Measurements from ENCODE around the gene SPRED2. TPM values are rescaled to one million over a fixed set of nuclear protein-coding genes. Genes with fewer than 3 reads are reported as not detected.

Gene SPRED2
- total RNA-seq, 4 donors from 2014 or later: 8.4 to 34.8 (median 29.7) TPM

- no peaks in the 10 kb centered on the region for H3K9me3 ChIP-seq
- no peak for DNase-seq
- in situ Hi-C loops (cut with MboI; ENCODE audit: low pct_ligation_motif_present in 1 of 4, low pct_unique_long_range_greater_than_20kb in 1 of 4, low sequenced_read_pairs in 3 of 4) (loop anchor here in 2 of 4 donors (25.0 kb wide), 1 partner anchor 175 kb away; no protein-coding TSS in a partner anchor), intact Hi-C loops (cut with DNase I; ENCODE audit: low total_unique reads) (no loop called here)
- peaks cover 0 to 25% (median 7%) of the 10 kb centered on the region in 4 donors for H3K4me1 ChIP-seq
- no peaks in the 10 kb centered on the region for H3K27me3 ChIP-seq
- H3K4me3 ChIP-seq: no peak overlapping the region
- TF ChIP-seq POLR2AphosphoS5 (IDR thresholded peaks at IDR 0.05): no peak
- TF ChIP-seq CTCF (IDR thresholded peaks at IDR 0.05): no peak
- no peak for TF ChIP-seq POLR2A (IDR thresholded peaks at IDR 0.05)
- no peak for TF ChIP-seq EP300 (IDR thresholded peaks at IDR 0.05; ENCODE audit: low read depth)
- 90 to 94% methylated on average over 9 of the region's 9 CpGs for WGBS, 2 donors (ENCODE audit: low coverage in 1 of 2)
- peak overlapping the region; percentile 91 to 94 (median 94) for H3K27ac ChIP-seq
- H3K36me3 ChIP-seq: no peaks in the 10 kb centered on the region
These were observed 5.2 kb upstream of the SPRED2 start for GRCh38 chr2:65437392-65438135.

GRCh38 chr2:65436824-65437221, 4.4 kb upstream of the SPRED2 start:
- H3K4me3 ChIP-seq: peak overlapping the region; percentile 64 to 72 (median 70)
- H3K27ac ChIP-seq: peak overlapping the region; percentile 91 to 94 (median 94)
- in situ Hi-C loops (cut with MboI; ENCODE audit: low pct_ligation_motif_present in 1 of 4, low pct_unique_long_range_greater_than_20kb in 1 of 4, low sequenced_read_pairs in 3 of 4) (loop anchor here in 2 of 4 donors (25.0 kb wide), 1 partner anchor 175 kb away; no protein-coding TSS in a partner anchor), intact Hi-C loops (cut with DNase I; ENCODE audit: low total_unique reads) (no loop called here)
- no peak for TF ChIP-seq POLR2A (IDR thresholded peaks at IDR 0.05)
- no peak for TF ChIP-seq CTCF (IDR thresholded peaks at IDR 0.05)
- no peak for TF ChIP-seq EP300 (IDR thresholded peaks at IDR 0.05; ENCODE audit: low read depth)
- TF ChIP-seq POLR2AphosphoS5 (IDR thresholded peaks at IDR 0.05): no peak
- H3K9me3 ChIP-seq: no peaks in the 10 kb centered on the region
- no peaks in the 10 kb centered on the region for H3K27me3 ChIP-seq
- no peak for DNase-seq
- H3K36me3 ChIP-seq: no peaks in the 10 kb centered on the region
- H3K4me1 ChIP-seq: peaks cover 0 to 25% (median 7%) of the 10 kb centered on the region in 4 donors
- WGBS, 2 donors (ENCODE audit: low coverage in 1 of 2): 1 to 2% methylated on average over 7 to 12 of the region's 12 CpGs

GRCh38 chr2:65436169-65436823, 3.9 kb upstream of the SPRED2 start:
- in situ Hi-C loops (cut with MboI; ENCODE audit: low pct_ligation_motif_present in 1 of 4, low pct_unique_long_range_greater_than_20kb in 1 of 4, low sequenced_read_pairs in 3 of 4): loop anchor here in 2 of 4 donors (25.0 kb wide), 1 partner anchor 174 kb away; no protein-coding TSS in a partner anchor
- WGBS, 2 donors (ENCODE audit: low coverage in 1 of 2): 0% methylated on average over 1 to 48 of the region's 65 CpGs

More at GRCh38 chr2:65436169-65436823, 3.9 kb upstream of the SPRED2 start:
- Histone ChIP-seq H3K36me3 (no peaks in the 10 kb centered on the region), H3K27me3 (no peaks in the 10 kb centered on the region), H3K4me3 (peak overlapping the region; percentile 64 to 72 (median 70)), H3K4me1 (peaks cover 0 to 25% (median 7%) of the 10 kb centered on the region in 4 donors), H3K9me3 (no peaks in the 10 kb centered on the region), H3K27ac (peak overlapping the region; percentile 91 to 94 (median 94))
- DNase-seq: peak; percentile 91
- intact Hi-C loops (cut with DNase I; ENCODE audit: low total_unique reads): no loop called here
- no peak for TF ChIP-seq CTCF (IDR thresholded peaks at IDR 0.05)
- peak; percentile 30 for TF ChIP-seq EP300 (IDR thresholded peaks at IDR 0.05; ENCODE audit: low read depth)
- TF ChIP-seq POLR2A (IDR thresholded peaks at IDR 0.05): peak; percentile 68
- TF ChIP-seq POLR2AphosphoS5 (IDR thresholded peaks at IDR 0.05): peak; percentile 58 to 84 (median 80)
